Measurements from ENCODE around the gene MACF1. TPM values are rescaled to one million over a fixed set of nuclear protein-coding genes. Genes with fewer than 3 reads are reported as not detected.

Gene MACF1
- total RNA-seq, 4 donors from 2014 or later: 78.7 to 139 (median 113) TPM

DNA sequence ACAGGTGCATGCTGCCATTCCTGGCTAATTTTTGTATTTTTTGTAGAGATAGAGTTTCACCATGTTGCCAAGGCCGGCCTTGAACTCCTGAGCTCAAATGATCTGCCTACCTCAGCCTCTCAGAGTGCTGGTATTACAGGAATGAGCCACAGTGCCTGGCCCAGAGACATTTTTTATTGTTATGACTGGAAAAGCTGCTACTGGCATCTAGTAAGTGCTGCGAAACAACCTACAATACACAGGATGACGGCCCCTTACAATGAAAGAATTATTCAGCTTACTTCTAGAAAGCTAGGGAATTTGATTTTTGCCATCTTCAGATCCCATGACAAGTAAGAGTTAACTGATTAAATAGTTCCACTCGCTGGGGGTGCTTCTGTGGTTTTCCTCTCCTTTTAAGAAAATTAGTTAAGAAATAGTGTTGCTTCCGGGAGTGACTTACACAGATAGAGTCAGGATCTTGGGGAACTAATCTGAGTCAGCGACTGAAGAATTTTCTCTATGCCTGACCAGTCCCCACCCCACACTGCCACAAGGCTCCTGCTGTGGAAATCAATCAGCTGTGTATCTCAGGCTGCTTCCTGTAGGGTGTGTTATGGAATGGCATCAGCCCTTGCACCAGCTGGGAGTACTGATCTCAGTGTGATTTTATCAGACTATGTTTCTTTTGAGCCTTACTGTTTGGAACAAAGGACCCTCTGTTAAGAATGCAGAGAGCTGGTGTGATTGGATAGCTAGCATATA lies 194.0 kb downstream of the MACF1 start:
- in situ Hi-C loops (cut with MboI; ENCODE audit: low sequenced_read_pairs in 4 of 4) (no loop called here), intact Hi-C loops (cut with DNase I; ENCODE audit: low total_unique reads) (no loop called here)
- ATAC-seq (peak; percentile 71 to 77), DNase-seq (peak in 1 of 2 donors; percentile 55)
- Histone ChIP-seq H3K4me3 (no peak overlapping the region), H3K27me3 (no peaks in the 10 kb centered on the region), H3K36me3 (no peaks in the 10 kb centered on the region), H3K4me1 (peaks cover 26 to 33% of the 10 kb centered on the region in 2 donors), H3K27ac (peak overlapping the region; percentile 38 to 61 (median 46)), H3K9me3 (no peaks in the 10 kb centered on the region)
- TF ChIP-seq, protein P1, sequence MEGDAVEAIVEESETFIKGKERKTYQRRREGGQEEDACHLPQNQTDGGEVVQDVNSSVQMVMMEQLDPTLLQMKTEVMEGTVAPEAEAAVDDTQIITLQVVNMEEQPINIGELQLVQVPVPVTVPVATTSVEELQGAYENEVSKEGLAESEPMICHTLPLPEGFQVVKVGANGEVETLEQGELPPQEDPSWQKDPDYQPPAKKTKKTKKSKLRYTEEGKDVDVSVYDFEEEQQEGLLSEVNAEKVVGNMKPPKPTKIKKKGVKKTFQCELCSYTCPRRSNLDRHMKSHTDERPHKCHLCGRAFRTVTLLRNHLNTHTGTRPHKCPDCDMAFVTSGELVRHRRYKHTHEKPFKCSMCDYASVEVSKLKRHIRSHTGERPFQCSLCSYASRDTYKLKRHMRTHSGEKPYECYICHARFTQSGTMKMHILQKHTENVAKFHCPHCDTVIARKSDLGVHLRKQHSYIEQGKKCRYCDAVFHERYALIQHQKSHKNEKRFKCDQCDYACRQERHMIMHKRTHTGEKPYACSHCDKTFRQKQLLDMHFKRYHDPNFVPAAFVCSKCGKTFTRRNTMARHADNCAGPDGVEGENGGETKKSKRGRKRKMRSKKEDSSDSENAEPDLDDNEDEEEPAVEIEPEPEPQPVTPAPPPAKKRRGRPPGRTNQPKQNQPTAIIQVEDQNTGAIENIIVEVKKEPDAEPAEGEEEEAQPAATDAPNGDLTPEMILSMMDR (IDR thresholded peaks at IDR 0.05 in 4 of 5, conservative IDR thresholded peaks at IDR 0.05 in 1 of 5): no peak
- no peak for TF ChIP-seq POLR2A (IDR thresholded peaks at IDR 0.05)

DNA sequence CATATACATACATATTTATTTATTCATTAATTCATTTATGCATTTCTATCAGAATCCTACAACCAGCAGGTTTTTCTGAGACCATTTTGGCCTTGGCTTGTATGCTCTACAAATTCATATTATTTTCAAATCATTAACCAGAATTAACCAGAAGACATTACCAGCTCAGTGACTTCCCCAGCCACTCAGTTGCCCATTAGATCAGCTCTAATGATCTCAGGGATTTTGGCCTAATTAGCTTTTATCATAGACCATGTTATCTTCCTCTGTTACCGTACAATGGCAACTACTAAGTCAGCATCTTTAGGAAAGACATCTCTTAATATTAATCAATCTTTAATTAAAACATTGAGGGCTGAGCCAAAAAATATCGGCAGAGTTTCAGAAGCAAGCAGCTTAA lies 196.6 kb downstream of the MACF1 start:
- in situ Hi-C loops (cut with MboI; ENCODE audit: low sequenced_read_pairs in 4 of 4) (no loop called here), intact Hi-C loops (cut with DNase I; ENCODE audit: low total_unique reads) (no loop called here)
- no peaks in the 10 kb centered on the region for H3K27me3 ChIP-seq
- H3K4me1 ChIP-seq: peaks cover 13 to 19% of the 10 kb centered on the region in 2 donors
- H3K27ac ChIP-seq: no peak overlapping the region
- TF ChIP-seq, protein P1 (IDR thresholded peaks at IDR 0.05 in 4 of 5, conservative IDR thresholded peaks at IDR 0.05 in 1 of 5): no peak
- no peak for TF ChIP-seq POLR2A (IDR thresholded peaks at IDR 0.05)
- ATAC-seq: no peak
- H3K36me3 ChIP-seq: no peaks in the 10 kb centered on the region
- H3K4me3 ChIP-seq: no peak overlapping the region
- no peak for DNase-seq
- H3K9me3 ChIP-seq: no peaks in the 10 kb centered on the region

DNA sequence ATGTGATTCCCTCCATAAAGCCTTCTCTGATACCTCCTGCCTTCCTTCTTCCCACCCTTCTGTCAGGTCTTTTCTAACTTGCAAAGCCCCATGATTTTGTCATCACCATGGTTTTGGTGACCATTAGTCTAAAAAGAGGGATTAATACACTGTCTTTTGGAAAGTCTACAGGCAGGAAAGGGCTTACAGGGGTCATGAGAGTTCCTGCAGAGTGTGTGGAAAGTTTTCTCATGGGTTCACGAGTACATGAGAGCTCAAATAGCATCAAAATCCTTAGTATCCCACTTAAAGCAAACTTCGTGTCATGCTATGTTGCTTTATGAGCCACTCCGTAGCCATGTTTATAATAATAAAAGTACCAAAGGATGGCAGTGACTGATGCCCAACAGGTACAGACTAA lies 200.4 kb downstream of the MACF1 start:
- Histone ChIP-seq H3K4me3 (no peak overlapping the region), H3K36me3 (no peaks in the 10 kb centered on the region), H3K9me3 (no peaks in the 10 kb centered on the region), H3K27ac (no peak overlapping the region), H3K27me3 (no peaks in the 10 kb centered on the region), H3K4me1 (peaks cover 27 to 29% of the 10 kb centered on the region in 2 donors)
- no peak for DNase-seq
- TF ChIP-seq, protein P1 (IDR thresholded peaks at IDR 0.05 in 4 of 5, conservative IDR thresholded peaks at IDR 0.05 in 1 of 5): no peak
- no peak for TF ChIP-seq POLR2A (IDR thresholded peaks at IDR 0.05)
- intact Hi-C loops (cut with DNase I; ENCODE audit: low total_unique reads) (loop anchor here (5.0 kb wide), 1 partner anchor 213 kb away; no protein-coding TSS in a partner anchor), in situ Hi-C loops (cut with MboI; ENCODE audit: low sequenced_read_pairs in 4 of 4) (no loop called here)
- no peak for ATAC-seq

DNA sequence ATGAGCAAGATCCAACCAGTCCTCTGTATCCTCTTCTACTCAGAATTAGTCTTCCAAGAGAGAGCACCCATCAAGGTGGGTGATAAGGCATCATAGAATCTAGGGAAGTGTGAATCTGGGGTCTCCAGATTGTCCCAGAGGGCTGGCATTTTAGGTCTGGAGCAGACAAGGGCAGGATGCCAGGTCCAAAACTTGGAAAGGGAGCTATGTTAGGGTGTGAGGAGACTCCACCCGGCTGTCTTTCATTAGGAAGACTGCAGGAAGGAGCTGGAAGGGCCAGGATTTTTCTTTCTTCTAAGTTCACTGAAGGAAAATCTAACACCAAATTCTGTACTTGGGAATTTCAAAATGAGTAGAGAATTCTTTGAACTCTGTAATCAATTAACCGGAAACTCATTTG lies 200.9 kb downstream of the MACF1 start:
- DNase-seq (no peak), ATAC-seq (no peak)
- Histone ChIP-seq H3K27ac (no peak overlapping the region), H3K27me3 (no peaks in the 10 kb centered on the region), H3K4me3 (no peak overlapping the region), H3K36me3 (no peaks in the 10 kb centered on the region), H3K9me3 (no peaks in the 10 kb centered on the region), H3K4me1 (peaks cover 32 to 33% of the 10 kb centered on the region in 2 donors)
- in situ Hi-C loops (cut with MboI; ENCODE audit: low sequenced_read_pairs in 4 of 4) (no loop called here), intact Hi-C loops (cut with DNase I; ENCODE audit: low total_unique reads) (loop anchor here (5.0 kb wide), 1 partner anchor 213 kb away; no protein-coding TSS in a partner anchor)
- TF ChIP-seq, protein P1 (IDR thresholded peaks at IDR 0.05 in 4 of 5, conservative IDR thresholded peaks at IDR 0.05 in 1 of 5): no peak
- no peak for TF ChIP-seq POLR2A (IDR thresholded peaks at IDR 0.05)

Measured in gastrocnemius medialis (tissue), 4 donors.